Neural cell (in vitro differentiated cells): Measurements from ENCODE around the gene KRT86.

Source experiments
- EZH2 ChIP-seq: fragments of 200-600, 300-800 bp; shearing (Covaris generic), sonication (generic); IDR thresholded peaks from 2 replicates; pipeline ENCODE4 v1.6.1; 2014; ENCODE audit warnings: antibody characterized with exemption, low read length, borderline replicate concordance, mild to moderate bottlenecking; ENCODE audit not compliant: insufficient read depth, poor library complexity, severe bottlenecking
- MXI1 ChIP-seq: fragments of 450-650 bp; conservative IDR thresholded peaks from 2 replicates; pipeline ENCODE4 v1.6.1; 2014; ENCODE audit warnings: antibody characterized with exemption, mild to moderate bottlenecking; ENCODE audit not compliant: poor library complexity, severe bottlenecking
- TF ChIP-seq, protein P1 (sequence below): fragments of 450-650 bp; IDR thresholded peaks from 2 replicates; pipeline ENCODE4 v1.5.1; 2014; ENCODE audit warnings: antibody characterized with exemption, mild to moderate bottlenecking, moderate library complexity; ENCODE audit not compliant: poor library complexity, severe bottlenecking

DNA sequence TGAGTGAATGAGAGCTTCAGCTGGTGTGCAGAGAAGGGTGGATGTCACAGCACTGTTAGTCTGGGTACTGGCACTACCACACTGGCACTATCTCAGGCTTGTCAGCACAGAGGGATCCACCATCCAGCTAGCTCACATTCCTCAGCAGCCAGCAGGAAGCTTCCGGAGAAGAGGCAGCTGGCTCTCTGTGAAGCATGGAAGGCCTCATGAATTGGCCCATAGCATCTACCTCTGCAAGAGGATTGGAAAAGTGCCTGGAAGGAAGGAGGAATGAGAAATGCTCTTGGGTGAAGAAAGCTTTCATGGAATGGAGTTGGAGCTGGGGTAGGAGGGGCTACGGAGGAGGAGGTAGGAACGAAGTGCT lies 36.8 kb downstream of the KRT86 start:
- TF ChIP-seq MXI1, result no peak
- TF ChIP-seq, protein P1, sequence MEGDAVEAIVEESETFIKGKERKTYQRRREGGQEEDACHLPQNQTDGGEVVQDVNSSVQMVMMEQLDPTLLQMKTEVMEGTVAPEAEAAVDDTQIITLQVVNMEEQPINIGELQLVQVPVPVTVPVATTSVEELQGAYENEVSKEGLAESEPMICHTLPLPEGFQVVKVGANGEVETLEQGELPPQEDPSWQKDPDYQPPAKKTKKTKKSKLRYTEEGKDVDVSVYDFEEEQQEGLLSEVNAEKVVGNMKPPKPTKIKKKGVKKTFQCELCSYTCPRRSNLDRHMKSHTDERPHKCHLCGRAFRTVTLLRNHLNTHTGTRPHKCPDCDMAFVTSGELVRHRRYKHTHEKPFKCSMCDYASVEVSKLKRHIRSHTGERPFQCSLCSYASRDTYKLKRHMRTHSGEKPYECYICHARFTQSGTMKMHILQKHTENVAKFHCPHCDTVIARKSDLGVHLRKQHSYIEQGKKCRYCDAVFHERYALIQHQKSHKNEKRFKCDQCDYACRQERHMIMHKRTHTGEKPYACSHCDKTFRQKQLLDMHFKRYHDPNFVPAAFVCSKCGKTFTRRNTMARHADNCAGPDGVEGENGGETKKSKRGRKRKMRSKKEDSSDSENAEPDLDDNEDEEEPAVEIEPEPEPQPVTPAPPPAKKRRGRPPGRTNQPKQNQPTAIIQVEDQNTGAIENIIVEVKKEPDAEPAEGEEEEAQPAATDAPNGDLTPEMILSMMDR, result no peak
- TF ChIP-seq EZH2, result no peak
